GM18907 (cell line): ENCODE measurements around the gene ENAH.
"Not testable (repeated sequence)": the region's sequence is repeated elsewhere in the genome, so short reads cannot be mapped to it uniquely, and the experiment has no call there.

Source experiments
- ATAC-seq: cut with Tn5 transposase; IDR thresholded peaks from one replicate; pipeline ENCODE4 v1.9.1; 2021; ENCODE audit warnings: mild to moderate bottlenecking, moderate library complexity; ENCODE audit not compliant: unreplicated experiment

The ENAH gene

DNA sequence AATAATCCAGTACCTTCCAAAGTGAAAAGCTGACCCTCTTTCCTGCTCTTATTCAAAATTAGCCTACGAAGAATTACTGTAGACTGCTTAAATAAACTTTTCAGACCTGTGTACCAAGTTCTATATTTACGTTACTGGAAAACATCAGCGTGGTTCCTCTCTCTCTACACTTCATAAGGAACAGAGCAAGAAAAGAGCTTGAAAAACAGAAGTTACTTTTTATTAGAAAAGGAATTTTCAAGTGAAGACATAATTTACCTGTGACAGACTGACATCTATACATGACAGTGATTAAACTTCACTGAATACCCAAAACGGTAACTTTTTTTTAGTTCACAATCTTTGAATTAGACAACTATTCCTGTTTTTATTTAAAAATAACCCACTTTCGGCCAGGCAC, 2.7 kb downstream of the ENAH start:
- ATAC-seq, result no peak

DNA sequence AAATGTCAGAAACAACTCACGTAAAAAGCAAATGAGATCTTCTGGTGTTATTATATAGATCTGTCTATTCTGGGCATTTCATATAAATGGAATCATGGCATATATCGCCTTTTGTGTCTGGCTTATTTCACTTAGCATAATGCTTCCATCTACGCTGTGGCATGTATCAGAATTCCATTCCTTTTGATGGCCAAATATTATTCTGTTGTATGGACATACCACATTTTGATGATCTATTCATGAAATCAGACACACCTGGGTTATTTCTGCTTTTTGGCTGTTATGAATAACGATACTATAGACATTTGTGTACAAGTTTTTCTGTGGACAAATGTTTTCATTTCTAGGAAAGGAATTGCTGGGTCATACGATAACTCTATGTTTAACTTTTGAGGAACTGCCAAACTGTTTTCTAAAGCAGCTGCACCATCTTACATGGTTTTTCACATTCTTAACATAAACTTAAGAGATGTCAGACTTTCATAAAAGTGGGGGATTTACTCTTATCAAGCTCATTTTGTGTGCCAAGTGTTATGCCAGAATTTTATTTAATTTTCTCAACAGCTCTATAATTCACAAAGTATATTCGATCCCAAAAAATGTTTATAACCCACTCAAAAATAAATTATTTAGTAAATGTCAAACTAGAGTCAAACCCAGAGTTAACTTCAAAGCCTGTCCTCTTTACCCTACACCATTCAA, 7.6 kb downstream of the ENAH start:
- no peak for ATAC-seq

DNA sequence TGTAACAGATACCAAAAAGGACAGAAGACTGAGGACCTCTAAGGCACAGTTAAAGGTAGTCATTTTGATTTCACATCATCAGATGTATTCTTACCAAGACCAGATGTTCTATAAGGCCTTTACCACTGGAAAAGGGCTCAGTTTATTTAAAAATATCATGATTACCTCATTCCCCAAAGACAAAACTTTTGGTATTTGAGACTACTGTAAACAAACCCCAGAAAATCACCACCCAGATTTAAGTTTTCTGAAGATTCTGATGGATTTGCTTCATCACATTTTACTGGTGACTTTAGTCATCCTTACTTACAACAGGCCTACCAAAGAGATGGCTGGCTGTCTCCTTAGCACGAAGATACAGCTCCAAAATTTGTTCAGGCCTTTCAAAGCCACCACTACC, 8.3 kb downstream of the ENAH start:
- no peak for ATAC-seq

DNA sequence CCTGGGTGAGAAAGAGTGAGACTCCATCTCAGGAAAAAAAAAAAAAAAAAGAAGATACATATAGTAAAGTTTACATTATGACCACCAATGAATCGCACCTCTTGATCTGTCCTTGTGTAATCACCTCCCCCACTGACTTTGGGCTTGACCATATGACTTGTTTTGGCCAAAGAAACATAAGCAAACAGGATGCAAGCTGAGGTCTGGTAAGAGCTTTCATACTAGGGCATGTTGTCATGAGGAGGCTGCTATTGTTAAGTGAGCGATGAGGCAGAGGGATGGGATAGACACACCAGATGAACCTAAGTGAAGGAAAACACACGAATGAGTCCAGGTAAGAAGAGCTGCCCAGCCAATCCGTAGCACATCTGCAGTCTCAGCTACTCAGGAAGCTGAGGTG, 10.7 kb downstream of the ENAH start:
- ATAC-seq, result no peak

DNA sequence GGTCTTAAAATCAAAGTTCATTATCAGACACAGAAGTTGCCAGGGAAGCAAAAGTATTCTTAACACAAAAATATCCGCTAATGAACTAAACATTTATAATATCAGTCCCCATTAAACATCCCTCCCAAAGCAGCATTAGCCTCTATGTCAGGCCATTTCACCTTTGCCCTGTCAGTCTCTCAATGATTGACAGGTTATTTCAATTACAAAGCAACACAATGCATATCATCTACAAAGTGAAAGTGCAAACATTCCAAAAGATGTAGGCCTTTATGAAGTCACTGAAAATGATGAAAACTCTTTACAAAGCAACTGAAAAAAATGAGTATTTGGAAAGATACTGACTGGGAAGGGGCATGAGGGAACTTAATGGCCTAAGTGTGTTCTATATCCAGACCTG, 14.1 kb downstream of the ENAH start:
- ATAC-seq, result no peak

DNA sequence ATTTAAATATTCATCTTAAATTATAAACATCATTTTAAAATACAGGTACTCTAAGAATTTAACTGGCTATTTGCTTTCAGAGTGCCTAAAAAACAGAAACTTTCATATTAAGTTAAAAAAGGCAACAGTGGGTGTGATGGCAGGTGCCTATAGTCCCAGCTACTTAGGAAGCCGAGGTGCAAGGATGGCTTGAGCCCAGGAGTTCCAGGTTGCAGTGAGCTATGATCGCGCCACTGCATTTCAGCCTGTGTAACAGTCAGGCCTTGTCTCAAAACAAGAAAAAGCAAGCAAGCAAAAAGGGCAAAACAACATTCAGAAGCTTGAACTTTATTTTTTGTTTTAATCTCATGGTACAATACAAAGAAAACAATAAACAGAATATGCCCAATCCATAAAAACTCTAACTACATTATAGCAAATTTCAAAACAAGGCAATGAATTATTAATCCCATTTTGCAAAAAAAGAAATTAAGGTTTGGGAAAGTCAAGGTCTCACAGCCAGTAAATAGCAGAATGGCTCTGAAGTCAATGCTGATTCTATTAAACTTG, 15.2 kb downstream of the ENAH start:
- no peak for ATAC-seq

DNA sequence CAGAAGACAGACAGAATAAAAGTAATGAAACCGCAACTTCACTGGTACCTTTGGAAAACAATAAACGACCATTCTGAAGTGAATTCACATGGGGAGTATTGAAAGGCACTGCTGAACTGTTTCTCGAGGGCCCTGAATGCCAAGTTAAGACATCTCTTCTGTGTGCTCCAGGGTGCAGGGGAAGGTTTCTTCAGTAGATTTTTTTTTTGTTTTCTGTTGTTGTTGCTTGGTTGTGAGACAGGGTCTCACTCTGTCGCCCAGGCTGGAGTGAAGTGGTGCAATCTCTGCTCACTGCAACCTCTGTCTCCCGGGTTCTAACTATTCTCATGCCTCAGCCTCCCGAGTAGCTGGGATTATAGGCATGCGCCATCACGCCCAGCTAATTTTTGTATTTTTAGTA, 15.9 kb downstream of the ENAH start:
- ATAC-seq, result not testable (repeated sequence)

DNA sequence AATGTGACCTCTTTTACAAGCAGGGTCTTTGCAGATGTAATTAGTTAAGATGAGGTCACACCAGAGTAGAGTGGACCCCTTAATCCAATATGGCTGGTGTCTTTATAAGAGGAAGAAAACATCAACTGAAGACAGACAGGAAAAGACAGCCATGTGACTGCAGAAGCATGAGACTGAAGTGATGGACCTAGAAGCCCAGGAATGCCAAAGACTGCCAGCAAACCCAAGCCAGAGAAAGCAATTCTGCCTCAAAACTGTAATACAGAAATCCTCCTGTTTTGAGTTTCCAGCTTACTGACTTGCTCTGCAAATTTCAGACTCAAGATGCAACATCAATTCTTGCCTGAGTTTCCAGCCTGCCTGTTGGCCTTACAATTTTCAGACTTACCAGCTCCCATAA, 17.3 kb downstream of the ENAH start:
- ATAC-seq, result no peak

DNA sequence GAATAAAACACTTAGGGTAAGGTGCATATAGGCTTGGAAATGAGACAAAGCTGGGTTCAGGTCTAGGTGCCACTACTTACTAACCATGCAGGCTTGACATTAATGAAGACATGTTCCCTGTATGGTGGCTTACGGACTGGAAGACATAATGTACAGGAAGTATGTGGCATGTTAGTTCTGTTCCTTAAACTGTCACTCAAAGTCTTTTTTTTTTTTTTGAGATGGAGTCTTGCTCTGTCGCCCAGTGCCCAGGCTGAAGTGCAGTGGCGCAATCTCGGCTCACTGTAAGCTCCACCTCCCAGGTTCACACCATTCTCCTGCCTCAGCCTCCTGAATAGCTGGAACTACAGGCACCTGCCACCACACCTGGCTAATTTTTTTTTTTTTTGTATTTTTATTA, 20.1 kb downstream of the ENAH start:
- ATAC-seq, result not testable (repeated sequence)

DNA sequence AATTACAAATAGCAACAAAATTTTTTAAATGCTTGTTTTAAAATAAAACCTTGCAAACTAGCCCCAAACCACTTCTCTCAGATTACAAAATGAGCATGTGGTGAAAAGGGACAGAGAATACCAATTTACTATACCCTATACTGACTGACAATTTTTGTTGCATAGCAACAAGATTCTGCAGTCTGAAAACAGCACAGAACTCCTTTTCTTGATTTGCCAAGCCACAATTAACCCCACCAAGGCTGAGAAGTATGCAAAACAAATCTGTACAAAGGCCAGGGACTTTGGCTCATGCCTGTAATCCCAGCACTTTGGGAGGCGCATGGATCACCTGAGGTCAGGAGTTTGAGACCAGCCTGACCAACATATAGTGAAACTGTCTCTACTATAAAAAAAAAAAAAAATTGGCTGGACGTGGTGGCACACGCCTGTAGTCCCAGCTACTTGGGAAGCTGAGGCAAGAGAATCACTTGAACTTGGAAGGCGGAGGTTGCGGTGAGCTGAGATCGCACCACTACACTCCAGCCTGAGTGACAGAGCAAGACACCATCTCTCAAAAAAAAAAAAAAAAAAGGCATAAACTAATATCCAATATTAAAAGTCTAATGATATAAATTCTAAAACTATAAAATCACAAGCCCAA, 21.8 kb downstream of the ENAH start:
- ATAC-seq, result no peak

DNA sequence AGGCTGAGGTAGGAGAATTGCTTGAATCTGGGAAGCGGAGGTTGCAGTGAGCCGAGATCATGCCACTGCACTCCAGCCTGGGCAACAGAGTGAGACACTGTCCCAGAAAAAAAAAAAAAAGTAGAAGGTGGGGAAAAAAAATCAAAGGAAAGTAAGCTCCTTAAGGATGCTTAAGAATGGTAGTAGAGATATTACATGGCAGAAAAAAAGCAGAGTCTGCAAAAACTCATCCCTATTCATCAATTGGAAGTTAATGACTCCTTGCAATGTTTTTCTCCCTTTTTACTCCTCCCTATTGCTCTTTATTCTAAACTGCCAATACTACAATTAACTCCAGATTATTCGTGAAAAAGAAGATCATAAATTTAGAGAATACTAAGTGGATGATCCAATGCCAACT, 23.4 kb downstream of the ENAH start:
- ATAC-seq, result no peak

DNA sequence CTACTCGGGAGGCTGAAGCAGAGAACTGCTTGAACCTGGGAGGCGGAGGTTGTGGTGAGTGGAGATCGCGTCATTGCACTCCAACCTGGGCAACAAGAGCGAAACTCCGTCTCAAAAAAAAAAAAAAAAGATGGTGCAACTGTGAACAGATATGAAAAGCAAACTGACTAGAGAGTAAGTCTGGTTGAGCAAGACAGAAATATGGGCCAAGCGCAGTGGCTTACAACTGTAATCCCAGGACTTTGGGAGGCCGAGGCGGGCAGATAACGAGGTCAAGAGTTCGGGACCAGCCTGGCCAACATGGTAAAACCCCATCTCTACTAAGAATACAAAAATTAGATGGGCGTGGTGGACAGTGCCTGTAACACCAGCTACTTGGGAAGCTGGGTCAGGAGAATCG, 24.1 kb downstream of the ENAH start:
- not testable (repeated sequence) for ATAC-seq

DNA sequence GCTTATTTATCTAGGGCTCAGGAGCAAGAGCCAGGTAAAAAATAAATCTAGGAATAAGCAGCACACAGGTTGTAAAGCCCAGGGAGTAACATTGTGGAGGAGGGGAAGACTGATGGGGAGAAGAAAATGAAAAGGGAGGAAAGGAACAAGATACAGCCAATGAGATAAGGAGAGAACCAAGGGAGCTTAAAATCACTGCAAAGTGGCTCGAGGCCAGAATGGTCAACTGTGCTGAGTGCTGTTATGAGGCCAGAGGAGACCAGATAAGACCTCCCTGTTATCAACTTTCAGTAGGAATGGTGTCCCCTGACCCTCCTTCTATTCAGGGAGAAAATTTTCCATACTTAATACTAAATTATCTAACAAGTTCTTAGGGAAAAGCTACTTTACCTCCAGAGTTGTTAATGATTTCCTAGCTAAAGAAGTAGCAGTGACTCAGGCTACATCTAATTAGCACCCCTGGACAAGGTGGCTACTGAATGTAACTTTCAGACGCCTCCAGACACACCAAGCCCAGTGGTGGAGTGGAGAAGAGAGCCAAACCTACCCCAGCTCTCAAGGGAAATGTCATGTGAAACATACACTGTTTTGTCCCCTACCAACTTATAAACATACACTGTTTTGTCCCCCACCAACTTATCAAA, 25.5 kb downstream of the ENAH start:
- ATAC-seq, result no peak

DNA sequence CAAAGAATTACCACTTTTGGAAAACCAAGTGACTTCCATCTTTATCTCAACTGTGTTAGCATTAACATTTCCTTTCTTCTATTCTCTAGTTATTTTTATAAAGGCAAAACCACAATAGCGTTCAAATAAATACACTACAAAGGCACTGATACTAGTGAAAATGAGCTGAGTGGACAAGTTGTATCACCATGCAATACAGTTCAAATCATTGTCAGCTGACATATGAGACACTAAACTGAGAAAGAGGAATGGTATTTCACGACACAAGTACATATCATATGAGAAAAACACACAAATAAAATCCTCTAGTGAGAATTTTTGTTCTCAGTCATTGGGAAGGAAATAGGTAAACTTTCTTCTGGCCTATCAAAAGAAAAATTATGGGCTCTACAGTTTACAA, 26.2 kb downstream of the ENAH start:
- no peak for ATAC-seq

DNA sequence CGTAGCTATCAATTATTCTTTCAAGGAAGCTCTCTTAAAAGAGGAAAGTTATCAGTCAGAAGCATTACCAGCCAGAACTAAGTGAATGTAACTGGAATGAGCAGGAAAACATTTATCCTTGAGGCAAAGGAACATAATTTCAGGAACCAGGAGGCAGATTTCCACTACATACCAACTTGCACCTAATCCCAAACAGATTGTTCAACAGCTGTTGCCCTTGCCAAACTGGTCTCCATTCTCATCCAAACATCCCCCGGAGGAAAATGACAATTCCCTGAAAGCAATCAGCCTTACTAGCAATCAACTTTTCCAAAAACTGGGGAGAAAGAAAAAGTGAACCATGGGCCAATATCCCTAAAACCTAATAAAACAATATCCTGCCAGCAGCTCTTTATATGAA, 35.0 kb downstream of the ENAH start:
- ATAC-seq, result no peak

DNA sequence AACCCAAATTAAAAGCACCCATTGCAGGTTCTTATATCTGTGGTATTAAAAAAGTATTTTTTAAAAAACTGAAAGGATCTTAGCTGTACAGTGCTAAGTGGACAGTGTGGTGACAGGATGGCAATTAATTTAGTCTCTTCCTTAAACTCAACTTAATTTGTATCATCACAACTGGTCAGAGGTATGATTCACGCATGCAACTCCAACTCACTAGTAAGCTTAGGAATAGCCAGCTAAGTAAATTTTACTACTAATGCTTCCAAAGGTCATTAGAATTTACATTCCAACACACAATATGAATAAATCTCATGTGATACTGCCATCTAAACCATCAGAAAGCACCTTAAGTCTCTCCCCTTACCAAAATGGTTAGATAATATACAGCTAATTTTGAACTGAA, 35.4 kb downstream of the ENAH start:
- ATAC-seq, result no peak

DNA sequence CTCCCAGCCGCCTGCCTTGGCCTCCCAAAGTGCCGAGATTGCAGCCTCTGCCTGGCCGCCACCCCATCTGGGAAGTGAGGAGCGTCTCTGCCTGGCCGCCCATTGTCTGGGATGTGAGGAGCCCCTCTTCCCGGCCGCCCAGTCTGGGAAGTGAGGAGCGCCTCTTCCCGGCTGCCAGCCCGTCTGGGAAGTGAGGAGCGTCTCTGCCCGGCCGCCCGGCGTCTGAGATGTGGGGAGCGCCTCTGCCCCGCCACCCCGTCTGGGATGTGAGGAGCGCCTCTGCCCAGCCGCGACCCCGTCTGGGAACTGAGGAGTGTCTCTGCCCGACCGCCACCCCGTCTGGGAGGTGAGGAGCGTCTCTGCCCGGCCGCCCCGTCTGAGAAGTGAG, 37.5 kb downstream of the ENAH start:
- not testable (repeated sequence) for ATAC-seq

DNA sequence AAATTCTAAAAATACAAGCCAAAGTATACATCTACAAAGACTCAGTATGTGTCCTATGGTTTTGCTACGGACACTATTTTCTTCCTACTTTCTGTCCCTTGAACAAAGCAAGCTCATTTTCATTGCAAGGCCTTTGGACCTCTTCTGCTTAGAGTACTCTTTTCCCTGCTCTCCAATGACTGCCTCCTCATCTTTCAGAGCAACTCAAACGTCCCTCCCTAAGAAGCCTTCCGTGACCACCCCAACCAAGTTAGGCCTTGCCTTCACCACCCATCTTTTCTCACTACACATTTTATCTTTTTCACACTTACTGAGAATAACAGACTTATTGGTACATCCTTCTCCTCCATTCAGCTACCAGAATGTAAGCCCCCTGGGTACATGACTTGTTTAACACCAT, 39.9 kb downstream of the ENAH start:
- no peak for ATAC-seq

DNA sequence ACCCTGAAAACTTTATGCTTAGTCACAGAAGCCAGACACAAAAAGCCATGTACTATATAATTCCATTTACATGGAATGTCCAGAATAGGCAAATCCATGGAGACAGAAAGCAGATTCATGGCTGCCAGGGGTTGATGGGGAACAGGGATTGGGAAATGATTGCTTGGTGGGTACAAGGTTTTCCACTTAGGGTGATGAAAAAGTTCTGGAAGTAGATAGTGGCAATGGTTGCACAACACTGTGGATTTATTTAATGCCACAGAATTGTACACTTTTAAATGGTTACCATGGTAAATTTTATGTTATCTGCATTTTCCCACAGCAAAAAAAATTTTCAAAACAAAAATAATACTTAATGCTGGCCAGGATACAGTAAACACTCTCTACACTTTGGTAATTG, 40.6 kb downstream of the ENAH start:
- no peak for ATAC-seq

DNA sequence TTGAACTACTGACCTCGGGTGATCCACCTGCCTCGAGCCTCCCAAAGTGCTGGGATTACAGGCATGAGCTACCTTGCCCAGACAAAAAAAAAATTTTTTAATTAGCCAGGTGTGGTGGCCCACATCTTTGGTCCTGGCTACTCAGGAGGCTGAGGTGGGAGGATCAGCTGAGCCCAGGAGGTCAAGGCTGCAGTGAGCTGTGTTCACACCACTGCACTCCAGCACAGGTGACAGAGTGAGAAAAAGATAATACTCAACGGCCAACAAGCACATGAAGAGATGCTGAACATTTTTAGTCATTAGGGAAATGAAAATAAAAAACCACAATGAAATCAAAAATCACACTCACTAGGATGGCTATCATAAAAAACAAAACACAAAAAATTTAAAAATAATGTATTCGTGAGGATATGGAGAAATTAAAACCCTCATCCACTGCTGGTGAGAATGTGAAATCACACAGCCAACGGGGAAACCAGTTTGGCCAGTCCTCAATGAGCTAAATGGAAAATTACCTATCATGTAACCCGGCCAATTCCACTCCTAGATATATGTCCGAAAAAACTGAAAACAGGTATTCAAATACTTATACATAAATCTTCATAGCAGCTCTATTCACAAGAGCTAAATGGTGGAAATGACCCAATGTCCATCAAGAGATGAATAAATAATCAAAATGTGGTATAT, 41.2 kb downstream of the ENAH start:
- ATAC-seq, result no peak

DNA sequence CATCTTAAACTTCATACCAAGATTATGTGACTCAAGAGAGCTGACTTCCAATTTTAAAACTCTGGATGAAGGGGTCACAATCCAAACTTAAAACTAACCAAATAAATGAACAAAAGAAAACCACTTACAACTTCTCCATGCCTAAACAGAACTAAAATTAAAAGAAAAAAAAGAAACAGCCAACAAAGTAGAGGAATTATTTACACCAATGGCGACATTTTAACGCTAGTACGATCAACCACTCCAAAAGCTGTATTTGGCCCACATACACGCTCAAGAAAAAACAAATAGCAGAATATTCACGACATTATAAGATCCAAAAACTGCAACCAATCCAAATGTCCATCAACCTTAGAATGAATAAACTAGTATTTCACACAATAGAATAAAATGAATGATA, 42.4 kb downstream of the ENAH start:
- ATAC-seq, result no peak
